HepG2 (cell line): ENCODE measurements around the gene SSBP1. TPM values are rescaled to one million over a fixed set of nuclear protein-coding genes. Genes with fewer than 3 reads are reported as not detected.
A peak's percentile ranks its signal among the peaks of the same experiment; 100 is the strongest.

Experiments
- ATAC-seq: fragments of 200-7000 bp; cut with Tn5 transposase; 3 replicates; pipeline ENCODE4 v1.9.1; 2020; ENCODE audit warnings: mild to moderate bottlenecking, moderate library complexity
- BruUV-seq: library from RNA; stranded (reverse); fragments of 400-500 nt; replicated peaks from 2 replicates; lab custom pipeline; 2021; lab: Mats Ljungman, UMichigan
- CTCF ChIA-PET: fragments of 300-600 bp; formaldehyde crosslinking; extraction: SDS; loops from one replicate; lab custom pipeline; 2021; ENCODE audit warnings: low total read pairs, inconsistent platforms, low intra/inter-chr PET ratio; lab: Yijun Ruan, JAX
- POLR2A ChIA-PET: fragments of 350-600 bp; sonication (Branson Sonifier 250); formaldehyde crosslinking; loops from one replicate; lab custom pipeline; 2020; ENCODE audit warnings: antibody characterized with exemption, inconsistent platforms; lab: Yijun Ruan, JAX
- DNase-seq: peaks from one replicate; pipeline ENCODE4 v3.0.0-alpha.2; 2015; ENCODE audit warnings: low spot score
- FAIRE-seq: peaks from 3 replicates; lab custom pipeline; 2011; peaks lifted over from hg19 to GRCh38; lab: Jason Lieb, UNC
- H2AFZ ChIP-seq: one replicate; pipeline ENCODE4 v1.6.1; 2011; ENCODE audit warnings: low read length, inconsistent platforms
- H3K27ac ChIP-seq: fragments of 300-600 bp; 3 replicates; pipeline ENCODE4 v1.8.0; 2011; ENCODE audit warnings: mixed run types, mild to moderate bottlenecking, mixed read lengths, low read length, inconsistent platforms; ENCODE audit not compliant: insufficient read depth; ENCODE audit errors: extremely low read length
- H3K27me3 ChIP-seq, 2 experiments: fragments of 200-600 bp in 1 of 2; 2 replicates in 1 of 2; 3 replicates in 1 of 2; pipeline versions ENCODE4 v1.6.0 to v1.8.0; 2011; ENCODE audit warnings: low read length in 2 of 2, mild to moderate bottlenecking in 2 of 2, moderate library complexity in 2 of 2, inconsistent platforms in 1 of 2; ENCODE audit not compliant: insufficient read depth in 2 of 2, control insufficient read depth in 1 of 2
- H3K36me3 ChIP-seq, 2 experiments: fragments of 200-600 bp in 1 of 2; replicated peaks in 1 of 2; 2 replicates in 1 of 2; 3 replicates in 1 of 2; pipeline versions ENCODE4 v1.5.1 to v1.8.0; 2011; ENCODE audit warnings: low read length in 2 of 2, inconsistent platforms in 1 of 2; ENCODE audit not compliant: insufficient read depth in 2 of 2, control insufficient read depth in 1 of 2
- H3K4me1 ChIP-seq: 2 replicates; pipeline ENCODE4 v1.5.1; 2012; ENCODE audit warnings: low read length, inconsistent platforms; ENCODE audit not compliant: insufficient read depth
- H3K4me2 ChIP-seq: 2 replicates; pipeline ENCODE4 v1.6.0; 2011; ENCODE audit warnings: low read depth, low read length, inconsistent platforms
- H3K4me3 ChIP-seq, 3 experiments: fragments of 200-600 bp in 1 of 3; sonication (generic), shearing (Covaris generic) in 1 of 3; replicated peaks in 1 of 3; 2 replicates each; pipeline ENCODE4 v1.5.1; 2011 to 2016; ENCODE audit warnings: low read length in 3 of 3, inconsistent platforms in 2 of 3, low read depth in 2 of 3, mild to moderate bottlenecking in 2 of 3, control low read depth in 1 of 3, mixed read lengths in 1 of 3; ENCODE audit not compliant: insufficient read depth in 1 of 3
- H3K79me2 ChIP-seq: one replicate; pipeline ENCODE4 v1.6.1; 2011; ENCODE audit warnings: low read length, inconsistent platforms; ENCODE audit not compliant: insufficient read depth
- H3K9ac ChIP-seq: 2 replicates; pipeline ENCODE4 v1.6.0; 2011; ENCODE audit warnings: mild to moderate bottlenecking, low read depth, low read length, inconsistent platforms; ENCODE audit not compliant: insufficient read depth
- H3K9me3 ChIP-seq: 2 replicates; pipeline ENCODE4 v1.5.1; 2012; ENCODE audit warnings: mild to moderate bottlenecking, low read length
- H4K20me1 ChIP-seq: 2 replicates; pipeline ENCODE4 v1.6.0; 2011; ENCODE audit warnings: inconsistent platforms, mild to moderate bottlenecking, low read length, moderate library complexity; ENCODE audit not compliant: insufficient read depth
- AKAP8 ChIP-seq: sonication (generic); formaldehyde crosslinking; IDR thresholded peaks from 2 replicates; pipeline ENCODE4 v1.5.1; 2020; ENCODE audit warnings: mild to moderate bottlenecking, missing genetic modification reagents
- BHLHE40 ChIP-seq: IDR thresholded peaks from 2 replicates; pipeline ENCODE4 v1.6.1; 2011; ENCODE audit warnings: low read length, improper control_type of control experiment
- HOMEZ ChIP-seq: IDR thresholded peaks from 2 replicates; pipeline ENCODE4 v1.6.1; 2016; ENCODE audit warnings: low read depth
- KLF13 ChIP-seq: sonication (generic); formaldehyde crosslinking; IDR thresholded peaks from 2 replicates; pipeline ENCODE4 v1.4.0; 2020; ENCODE audit warnings: mild to moderate bottlenecking, missing genetic modification reagents
- MXD3 ChIP-seq: IDR thresholded peaks from 2 replicates; pipeline ENCODE4 v1.6.1; 2016; ENCODE audit warnings: mild to moderate bottlenecking, missing biosample characterization, missing genetic modification reagents
- SMC3 ChIP-seq: IDR thresholded peaks from 2 replicates; pipeline ENCODE4 v1.6.1; 2011; ENCODE audit warnings: low read length, improper control_type of control experiment
- ZNF230 ChIP-seq: sonication (generic); formaldehyde crosslinking; IDR thresholded peaks from 2 replicates; pipeline ENCODE4 v1.4.0; 2020; ENCODE audit warnings: mild to moderate bottlenecking, missing genetic modification reagents
- ZNF446 ChIP-seq: sonication (generic); formaldehyde crosslinking; IDR thresholded peaks from 2 replicates; pipeline ENCODE4 v1.5.0; 2020; ENCODE audit warnings: mild to moderate bottlenecking, missing genetic modification reagents
- ZNF530 ChIP-seq: sonication (generic); formaldehyde crosslinking; IDR thresholded peaks from 2 replicates; pipeline ENCODE4 v1.5.0; 2020; ENCODE audit warnings: low read depth, mild to moderate bottlenecking, missing genetic modification reagents
- ZNF644 ChIP-seq: IDR thresholded peaks from 2 replicates; pipeline ENCODE4 v1.6.1; 2016; ENCODE audit warnings: low read depth
- WGBS: methylation state at CpG from one replicate; pipeline ENCODE4 v1.1.6; 2017; ENCODE audit warnings: low lambda C conversion rate; 5-methylcytosine and 5-hydroxymethylcytosine counted together
- in situ Hi-C: cut with HindIII; loops from 2 replicates; pipeline ENCODE4 v1.10.0; 2017; ENCODE audit warnings: low pct_unique_long_range_greater_than_20kb; ENCODE audit not compliant: extremely low pct_ligation_motif_present
- intact Hi-C: fragments of 100-400 bp; cut with micrococcal nuclease; formaldehyde crosslinking; loops from one replicate; pipeline ENCODE4 v1.10.0; 2022; ENCODE audit not compliant: unreplicated experiment
- polyA plus RNA-seq, 8 experiments: library from polyadenylated mRNA; depleted of rRNA in 3 of 8; stranded (reverse) in 7 of 8; unstranded in 1 of 8; fragments of >200 nt; fragmentation: Illumina TruSeq in 4 of 8; extraction: Trizol in 4 of 8; gene quantifications; 2 replicates each; pipeline versions ENCODE4 v1.2.1 to v1.2.3, GENCODE V29; 2011 to 2016; ENCODE audit warnings: low read depth in 4 of 8, missing spikeins in 1 of 8, mixed read lengths in 1 of 8; ENCODE audit not compliant: insufficient read depth in 1 of 8
- total RNA-seq, 5 experiments: library from RNA; depleted of rRNA; stranded (reverse); fragments of >200 nt; fragmentation: Illumina TruSeq; extraction: Trizol; gene quantifications; 2 replicates each; pipeline ENCODE4 v1.2.3, GENCODE V29; 2016; ENCODE audit warnings: low read depth in 1 of 5

Gene SSBP1
- total and polyA plus RNA-seq, 2 of the 13 experiments (the other 11 are each of a cell fraction or from before 2014, with no cell fraction given), result 64.4 to 254 TPM

GRCh38 chr7:141696348-141696747 lies 41.8 kb upstream of the SSBP1 start:
- Histone ChIP-seq H3K79me2 (no peaks in the 10 kb centered on the region), H3K27ac (peak overlapping the region; percentile 8), H3K9me3 (no peaks in the 10 kb centered on the region), H3K4me1 (peaks cover 41% of the 10 kb centered on the region), H3K9ac (peak overlapping the region; percentile 6; the same call in 1 of the 2 replicates), H3K4me3 (no peak overlapping the region), H4K20me1 (0 out of 2 replicates have a peak, but pooled peaks cover 2% of the 10 kb centered on the region), H3K4me2 (peak overlapping the region; percentile 32), H3K27me3 (no peaks in the 10 kb centered on the region), H3K36me3 (no peaks in the 10 kb centered on the region), H2AFZ (no peak overlapping the region)
- ChIA-PET CTCF (no interaction called here), POLR2A (interaction anchor here (1.2 to 1.7 kb wide), 5 partner anchors 9 to 42 kb away, joined by 3 to 18 read pairs (median 3); partner anchors contain the start of gene SSBP1)
- in situ Hi-C loops (no loop called here), intact Hi-C loops (loop anchor here (2.0 kb wide), 1 partner anchor 42 kb away; the partner anchor contains the start of gene SSBP1)
- no TSS peak for BruUV-seq
- ATAC-seq (no peak), DNase-seq (no peak), FAIRE-seq (no peak)
- TF ChIP-seq ZNF644 (no peak), ZNF530 (CRISPR knock-in tag) (no peak), BHLHE40 (peak; percentile 36; the same call in 1 of the 2 replicates), SMC3 (0 out of 2 replicates have a peak, but pooled peaks have one; percentile 2)
- WGBS, result 5% methylated on average over 2 of the region's 2 CpGs

- H4K20me1 ChIP-seq, result 0 out of 2 replicates have a peak, but pooled peaks cover 2% of the 10 kb centered on the region
- no peaks in the 10 kb centered on the region for H3K27me3 ChIP-seq
- H3K4me2 ChIP-seq, result no peak overlapping the region
- H3K4me1 ChIP-seq, result peaks cover 39% of the 10 kb centered on the region
- FAIRE-seq (no peak), DNase-seq (no peak), ATAC-seq (no peak)
- no peaks in the 10 kb centered on the region for H3K9me3 ChIP-seq
- BruUV-seq, result no TSS peak
- no peak overlapping the region for H3K9ac ChIP-seq
- H3K79me2 ChIP-seq, result no peaks in the 10 kb centered on the region
- no peaks in the 10 kb centered on the region for H3K36me3 ChIP-seq
- POLR2A ChIA-PET, result no interaction called here
- no peak overlapping the region for H3K4me3 ChIP-seq
- in situ Hi-C loops (no loop called here), intact Hi-C loops (loop anchor here (2.0 kb wide), 1 partner anchor 41 kb away; the partner anchor contains the start of gene SSBP1)
- CTCF ChIA-PET, result no interaction called here
- WGBS, result 93% methylated on average over 10 of the region's 10 CpGs
- no peak overlapping the region for H3K27ac ChIP-seq
- H2AFZ ChIP-seq, result no peak overlapping the region
- TF ChIP-seq ZNF230 (CRISPR knock-in tag) (no peak), HOMEZ (CRISPR knock-in tag) (no peak), KLF13 (no peak), AKAP8 (CRISPR knock-in tag) (no peak), MXD3 (no peak), ZNF446 (no peak)
Measured at GRCh38 chr7:141697211-141697871, 40.8 kb upstream of the SSBP1 start.
